Suprapubic skin (tissue), 4 donors: ENCODE results near the gene PTPRM. TPM values are rescaled to one million over a fixed set of nuclear protein-coding genes. Genes with fewer than 3 reads are reported as not detected.

Experiments used
- DNase-seq, 2 donors: peaks; one replicate each; pipeline ENCODE4 v3.0.0-alpha.2; 2019; ENCODE audit warnings: low spot score in 2 of 2
- H3K27ac ChIP-seq: fragments of 200-600 bp; sonication (generic); one replicate; pipeline ENCODE4 v1.5.1; 2019
- H3K27me3 ChIP-seq: fragments of 200-600 bp; sonication (generic); one replicate; pipeline ENCODE4 v1.5.1; 2019
- H3K36me3 ChIP-seq: fragments of 200-600 bp; sonication (generic); one replicate; pipeline ENCODE4 v1.5.1; 2019
- H3K4me1 ChIP-seq: fragments of 200-600 bp; sonication (generic); one replicate; pipeline ENCODE4 v1.5.1; 2019
- H3K4me3 ChIP-seq: fragments of 200-600 bp; sonication (generic); one replicate; pipeline ENCODE4 v1.5.1; 2019; ENCODE audit warnings: mild to moderate bottlenecking
- H3K9me3 ChIP-seq: fragments of 200-600 bp; sonication (generic); one replicate; pipeline ENCODE4 v1.5.1; 2019
- EP300 ChIP-seq: sonication (generic); formaldehyde crosslinking; IDR thresholded peaks from one replicate; pipeline ENCODE4 v1.6.1; 2017; ENCODE audit warnings: antibody characterized with exemption
- POLR2A ChIP-seq, 2 donors: fragments of 450-650 bp; IDR thresholded peaks; one replicate each; pipeline ENCODE4 v1.6.1; 2017; ENCODE audit warnings: antibody characterized with exemption in 2 of 2, mild to moderate bottlenecking in 2 of 2, moderate library complexity in 2 of 2
- POLR2AphosphoS5 ChIP-seq, 3 donors: sonication (generic); formaldehyde crosslinking; IDR thresholded peaks; one replicate each; pipeline ENCODE4 v1.6.1; 2017; ENCODE audit warnings: antibody characterized with exemption in 3 of 3
- WGBS: methylation state at CpG from one replicate; pipeline ENCODE4 v1.1.5; 2018; 5-methylcytosine and 5-hydroxymethylcytosine counted together
- total RNA-seq, 4 donors: library from RNA; depleted of rRNA; stranded (reverse); fragments of >200 nt; gene quantifications; one replicate each; pipeline ENCODE4 v1.1.0, GENCODE V29; 2016
- TF ChIP-seq, protein P1 (sequence below), 2 donors: fragments of 200-600 bp in 1 of 2; fragments of 450-650 bp in 1 of 2; sonication (generic) in 1 of 2; IDR thresholded peaks; one replicate each; pipeline ENCODE4 v1.5.1; 2016 to 2019; ENCODE audit warnings: antibody characterized with exemption in 2 of 2, mild to moderate bottlenecking in 1 of 2, moderate library complexity in 1 of 2

The PTPRM gene
- total RNA-seq, 4 donors from 2014 or later, result 19.8 to 73.7 (median 40.0) TPM

GRCh38 chr18:8029061-8029460 lies 461.9 kb downstream of the PTPRM start:
- TF ChIP-seq EP300 (no peak), POLR2AphosphoS5 (IDR thresholded peaks at IDR 0.05) (no peak), POLR2A (IDR thresholded peaks at IDR 0.05) (no peak)
- TF ChIP-seq, protein P1, sequence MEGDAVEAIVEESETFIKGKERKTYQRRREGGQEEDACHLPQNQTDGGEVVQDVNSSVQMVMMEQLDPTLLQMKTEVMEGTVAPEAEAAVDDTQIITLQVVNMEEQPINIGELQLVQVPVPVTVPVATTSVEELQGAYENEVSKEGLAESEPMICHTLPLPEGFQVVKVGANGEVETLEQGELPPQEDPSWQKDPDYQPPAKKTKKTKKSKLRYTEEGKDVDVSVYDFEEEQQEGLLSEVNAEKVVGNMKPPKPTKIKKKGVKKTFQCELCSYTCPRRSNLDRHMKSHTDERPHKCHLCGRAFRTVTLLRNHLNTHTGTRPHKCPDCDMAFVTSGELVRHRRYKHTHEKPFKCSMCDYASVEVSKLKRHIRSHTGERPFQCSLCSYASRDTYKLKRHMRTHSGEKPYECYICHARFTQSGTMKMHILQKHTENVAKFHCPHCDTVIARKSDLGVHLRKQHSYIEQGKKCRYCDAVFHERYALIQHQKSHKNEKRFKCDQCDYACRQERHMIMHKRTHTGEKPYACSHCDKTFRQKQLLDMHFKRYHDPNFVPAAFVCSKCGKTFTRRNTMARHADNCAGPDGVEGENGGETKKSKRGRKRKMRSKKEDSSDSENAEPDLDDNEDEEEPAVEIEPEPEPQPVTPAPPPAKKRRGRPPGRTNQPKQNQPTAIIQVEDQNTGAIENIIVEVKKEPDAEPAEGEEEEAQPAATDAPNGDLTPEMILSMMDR (IDR thresholded peaks at IDR 0.05), result no peak
- H3K4me1 ChIP-seq, result no peaks in the 10 kb centered on the region
- no peaks in the 10 kb centered on the region for H3K36me3 ChIP-seq
- no peaks in the 10 kb centered on the region for H3K9me3 ChIP-seq
- no peaks in the 10 kb centered on the region for H3K27me3 ChIP-seq
- no peak overlapping the region for H3K4me3 ChIP-seq
- no peak for DNase-seq
- H3K27ac ChIP-seq, result no peak overlapping the region

DNA sequence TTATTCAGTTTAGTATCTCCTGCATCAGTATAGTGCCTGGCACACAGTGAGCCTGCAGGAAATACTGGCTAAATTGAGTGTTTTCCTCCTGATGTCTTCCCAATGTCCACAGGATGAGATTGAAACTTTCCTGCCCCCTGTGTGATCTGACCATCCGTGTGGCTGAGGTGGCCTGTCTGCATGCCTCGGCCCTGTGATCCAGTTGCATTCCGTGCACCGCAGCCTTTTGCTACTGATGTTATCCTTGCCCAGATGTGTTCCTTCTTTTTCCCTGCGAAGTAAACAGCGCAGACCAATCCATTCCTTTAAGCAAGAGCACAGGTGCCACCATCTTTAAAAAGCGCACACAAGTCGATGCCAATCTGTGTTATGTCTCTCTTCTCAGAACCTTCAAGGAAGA lies 462.6 kb downstream of the PTPRM start:
- no peak for TF ChIP-seq POLR2A (IDR thresholded peaks at IDR 0.05)

DNA sequence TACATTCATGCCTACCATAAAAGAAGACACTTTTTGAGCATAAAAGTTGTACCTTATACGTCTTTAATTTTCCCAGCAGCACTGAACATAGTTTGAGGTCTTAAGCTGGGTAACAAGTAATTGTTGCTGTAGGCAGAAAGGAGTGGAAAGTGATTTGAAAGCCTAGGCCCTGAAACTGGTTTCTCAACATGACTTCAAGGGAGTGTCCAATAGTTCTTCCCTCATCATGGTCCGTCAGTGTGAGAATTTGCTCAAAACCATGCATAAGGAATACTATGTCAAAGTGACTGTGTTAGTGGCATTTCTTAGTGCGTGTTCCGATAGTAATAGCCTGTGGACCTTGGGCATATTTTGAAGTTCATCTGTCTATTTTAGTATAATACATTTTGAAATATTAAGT lies 463.1 kb downstream of the PTPRM start:
- no peaks in the 10 kb centered on the region for H3K27me3 ChIP-seq
- TF ChIP-seq EP300, result no peak
- TF ChIP-seq, protein P1 (IDR thresholded peaks at IDR 0.05), result no peak
- no peak for TF ChIP-seq POLR2A (IDR thresholded peaks at IDR 0.05)
- no peak for TF ChIP-seq POLR2AphosphoS5 (IDR thresholded peaks at IDR 0.05)
- no peaks in the 10 kb centered on the region for H3K9me3 ChIP-seq
- no peak overlapping the region for H3K27ac ChIP-seq
- no peaks in the 10 kb centered on the region for H3K4me1 ChIP-seq
- no peaks in the 10 kb centered on the region for H3K36me3 ChIP-seq
- 93% methylated on average over 4 of the region's 4 CpGs for WGBS
- no peak for DNase-seq
- no peak overlapping the region for H3K4me3 ChIP-seq

More for the DNA sequence above, 462.6 kb downstream of the PTPRM start:
- 97% methylated on average over 8 of the region's 8 CpGs for WGBS
- Histone ChIP-seq H3K27me3 (no peaks in the 10 kb centered on the region), H3K9me3 (no peaks in the 10 kb centered on the region), H3K27ac (no peak overlapping the region), H3K4me1 (no peaks in the 10 kb centered on the region), H3K4me3 (no peak overlapping the region), H3K36me3 (no peaks in the 10 kb centered on the region)
- DNase-seq, result no peak

- Histone ChIP-seq H3K36me3 (no peaks in the 10 kb centered on the region), H3K9me3 (no peaks in the 10 kb centered on the region), H3K27ac (no peak overlapping the region), H3K4me1 (no peaks in the 10 kb centered on the region), H3K4me3 (no peak overlapping the region), H3K27me3 (no peaks in the 10 kb centered on the region)
- DNase-seq, result no peak
- TF ChIP-seq POLR2A (IDR thresholded peaks at IDR 0.05) (no peak), EP300 (no peak), POLR2AphosphoS5 (IDR thresholded peaks at IDR 0.05) (no peak)
- TF ChIP-seq, protein P1 (IDR thresholded peaks at IDR 0.05), result no peak
- WGBS, result 79% methylated on average over 3 of the region's 3 CpGs
Observed at GRCh38 chr18:8031496-8031895, 464.4 kb downstream of the PTPRM start.

DNA sequence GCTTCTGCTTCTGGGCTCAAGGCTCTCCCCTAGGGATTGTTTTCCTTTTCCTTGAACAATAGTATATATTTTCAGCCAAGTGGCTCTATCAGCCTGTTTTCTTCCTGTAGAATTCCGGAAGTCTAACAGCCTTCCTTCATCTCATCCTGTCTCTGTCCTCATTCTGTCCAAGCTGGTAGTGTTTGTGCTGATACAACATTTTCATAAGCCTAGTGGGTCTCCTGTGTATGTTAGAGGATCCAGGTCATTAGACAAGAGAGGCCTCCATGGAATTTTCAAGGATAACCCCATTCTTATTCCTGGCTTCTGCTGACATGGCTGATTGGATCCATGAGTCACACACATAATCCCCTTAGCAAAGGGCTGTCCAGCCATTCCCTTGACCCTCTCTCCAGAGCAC lies 467.6 kb downstream of the PTPRM start:
- Histone ChIP-seq H3K36me3 (no peaks in the 10 kb centered on the region), H3K27ac (no peak overlapping the region), H3K4me1 (no peaks in the 10 kb centered on the region), H3K27me3 (no peaks in the 10 kb centered on the region), H3K4me3 (no peak overlapping the region), H3K9me3 (no peaks in the 10 kb centered on the region)
- 79% methylated on average over 1 of the region's 1 CpG for WGBS
- no peak for DNase-seq
- TF ChIP-seq EP300 (no peak), POLR2A (IDR thresholded peaks at IDR 0.05) (no peak), POLR2AphosphoS5 (IDR thresholded peaks at IDR 0.05) (no peak)
- TF ChIP-seq, protein P1 (IDR thresholded peaks at IDR 0.05), result no peak

DNA sequence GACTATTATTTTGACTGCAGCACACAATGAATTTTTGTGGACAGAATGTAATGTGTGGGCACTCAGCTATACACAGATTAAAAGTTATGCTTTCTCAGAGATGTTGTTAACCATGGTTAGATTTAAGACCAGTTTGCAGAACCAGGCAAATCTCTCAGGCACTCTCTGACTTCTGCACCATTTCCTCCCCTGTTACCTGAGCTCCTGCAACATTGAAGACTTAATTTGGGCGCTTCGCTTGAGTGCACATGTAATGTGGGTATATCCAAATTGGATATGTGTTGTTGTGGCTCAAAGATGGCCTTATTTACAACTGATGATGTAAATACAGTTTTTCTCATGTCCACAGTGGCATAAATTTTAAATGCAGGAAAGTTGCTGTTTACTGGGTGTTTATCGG lies 469.4 kb downstream of the PTPRM start:
- Histone ChIP-seq H3K4me3 (no peak overlapping the region), H3K27me3 (no peaks in the 10 kb centered on the region), H3K4me1 (no peaks in the 10 kb centered on the region), H3K36me3 (no peaks in the 10 kb centered on the region), H3K9me3 (no peaks in the 10 kb centered on the region), H3K27ac (no peak overlapping the region)
- TF ChIP-seq EP300 (no peak), POLR2AphosphoS5 (IDR thresholded peaks at IDR 0.05) (no peak), POLR2A (IDR thresholded peaks at IDR 0.05) (no peak)
- TF ChIP-seq, protein P1 (IDR thresholded peaks at IDR 0.05), result no peak
- DNase-seq, result no peak
- WGBS, result 80% methylated on average over 3 of the region's 3 CpGs
